ENCODE results near the gene TBL1XR1. TPM values are rescaled to one million over a fixed set of nuclear protein-coding genes. Genes with fewer than 3 reads are reported as not detected.

Gene TBL1XR1
- total RNA-seq, 1 experiment from 2014 or later = 175 TPM

DNA sequence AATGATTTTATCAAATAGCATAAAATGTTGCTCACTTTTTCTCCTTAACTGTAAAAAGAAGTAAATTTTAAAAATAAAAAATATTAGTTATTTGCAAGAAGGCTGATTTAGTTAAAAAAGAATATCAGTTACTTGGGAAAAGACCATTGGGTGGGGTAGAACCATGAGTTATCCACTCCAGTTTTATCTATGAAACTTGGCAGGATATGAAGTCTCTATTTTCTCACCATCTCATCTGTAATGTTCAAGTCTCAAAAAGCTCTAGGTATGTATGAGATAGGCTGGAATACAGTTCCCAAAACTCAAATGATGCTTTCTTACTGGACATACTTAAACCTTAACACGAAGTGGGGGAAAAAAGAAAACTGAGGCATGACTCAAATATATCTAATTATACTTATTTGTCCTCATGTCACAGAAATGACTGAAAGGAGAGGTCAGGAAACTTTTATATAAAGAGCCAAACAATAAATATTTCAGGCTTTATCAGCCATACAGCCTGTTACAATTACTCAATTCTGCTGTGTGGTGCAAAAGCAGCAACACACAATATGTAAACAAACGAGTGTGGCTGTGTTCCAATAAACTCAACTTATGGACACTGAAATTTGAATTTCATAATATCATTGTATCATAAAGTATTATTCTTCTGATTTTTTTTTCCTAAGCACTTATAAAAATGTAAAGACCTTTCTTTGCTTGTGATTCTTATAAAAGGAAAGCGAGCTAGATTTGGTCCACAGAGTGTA is 131.8 kb downstream of the TBL1XR1 start:
- Histone ChIP-seq H3K4me2 (ENCODE audit: insufficient read depth, insufficient read length, low read length) (no peak overlapping the region), H4K20me1 (ENCODE audit: control insufficient read depth, insufficient read depth, insufficient read length) (no peaks in the 10 kb centered on the region), H2BK120ac (ENCODE audit: low read depth, low read length, poor library complexity, severe bottlenecking) (no peak overlapping the region), H3K4ac (ENCODE audit: low read depth, low read length) (no peak overlapping the region), H4K8ac (replicated peaks; ENCODE audit: insufficient read length, low read depth, low read length) (no peak overlapping the region), H3K27me3 (ENCODE audit: insufficient read depth, low read length) (no peaks in the 10 kb centered on the region), H3K79me2 (ENCODE audit: insufficient read depth, low read length) (peaks cover 13% of the 10 kb centered on the region; the same call in 1 of the 2 replicates), H3K9ac (ENCODE audit: extremely low read depth, insufficient read length, low read length) (no peak overlapping the region), H2AK5ac (ENCODE audit: insufficient read length, low read length) (no peak overlapping the region), H2BK5ac (ENCODE audit: insufficient read length, low read length) (no peak overlapping the region), H2BK15ac (ENCODE audit: low read depth, low read length) (no peak overlapping the region), H3T11ph (ENCODE audit: low read length) (no peak overlapping the region), H4K5ac (ENCODE audit: insufficient read length, low read depth, low read length) (no peak overlapping the region), H3K27ac (ENCODE audit: insufficient read length, low read depth, low read length) (no peak overlapping the region), H3K79me1 (ENCODE audit: insufficient read depth, low read depth, low read length, poor library complexity, severe bottlenecking) (peaks cover 6% of the 10 kb centered on the region), H3K14ac (ENCODE audit: insufficient read depth, low read length) (no peak overlapping the region), H4K91ac (ENCODE audit: insufficient read length, low read depth, low read length) (no peak overlapping the region), H3K18ac (ENCODE audit: insufficient read length, low read depth, low read length) (no peak overlapping the region), H2BK12ac (ENCODE audit: insufficient read length, low read depth, low read length) (no peak overlapping the region), H3K9me3 (ENCODE audit: control insufficient read depth, low read depth, low read length) (no peaks in the 10 kb centered on the region), H3K23me2 (ENCODE audit: insufficient read length, low read depth, low read length, poor library complexity, severe bottlenecking) (no peaks in the 10 kb centered on the region), H3K23ac (ENCODE audit: insufficient read length, low read depth, low read length) (no peak overlapping the region), H2BK20ac (ENCODE audit: low read depth, low read length, poor library complexity, severe bottlenecking) (no peak overlapping the region), H3K56ac (ENCODE audit: insufficient read length, low read depth, low read length) (no peak overlapping the region), H2AFZ (ENCODE audit: low read length) (no peak overlapping the region), H3K4me1 (ENCODE audit: insufficient read depth, low read length) (no peaks in the 10 kb centered on the region)
- no peak for DNase-seq
- H3K9me3 Mint-ChIP-seq = no peaks in the 10 kb centered on the region
- TF ChIP-seq, protein P1, sequence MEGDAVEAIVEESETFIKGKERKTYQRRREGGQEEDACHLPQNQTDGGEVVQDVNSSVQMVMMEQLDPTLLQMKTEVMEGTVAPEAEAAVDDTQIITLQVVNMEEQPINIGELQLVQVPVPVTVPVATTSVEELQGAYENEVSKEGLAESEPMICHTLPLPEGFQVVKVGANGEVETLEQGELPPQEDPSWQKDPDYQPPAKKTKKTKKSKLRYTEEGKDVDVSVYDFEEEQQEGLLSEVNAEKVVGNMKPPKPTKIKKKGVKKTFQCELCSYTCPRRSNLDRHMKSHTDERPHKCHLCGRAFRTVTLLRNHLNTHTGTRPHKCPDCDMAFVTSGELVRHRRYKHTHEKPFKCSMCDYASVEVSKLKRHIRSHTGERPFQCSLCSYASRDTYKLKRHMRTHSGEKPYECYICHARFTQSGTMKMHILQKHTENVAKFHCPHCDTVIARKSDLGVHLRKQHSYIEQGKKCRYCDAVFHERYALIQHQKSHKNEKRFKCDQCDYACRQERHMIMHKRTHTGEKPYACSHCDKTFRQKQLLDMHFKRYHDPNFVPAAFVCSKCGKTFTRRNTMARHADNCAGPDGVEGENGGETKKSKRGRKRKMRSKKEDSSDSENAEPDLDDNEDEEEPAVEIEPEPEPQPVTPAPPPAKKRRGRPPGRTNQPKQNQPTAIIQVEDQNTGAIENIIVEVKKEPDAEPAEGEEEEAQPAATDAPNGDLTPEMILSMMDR (conservative IDR thresholded peaks at IDR 0.05) = no peak
- no peaks in the 10 kb centered on the region; a peak in 1 of 7 replicates for H3K36me3 Mint-ChIP-seq (ENCODE audit: insufficient read depth in 1 of 3, low read depth in 3 of 3)
- H3K27me3 Mint-ChIP-seq (ENCODE audit: low read depth) = no peaks in the 10 kb centered on the region
- H3K4me3 Mint-ChIP-seq = no peak overlapping the region
- peaks cover 11 to 16% of the 10 kb centered on the region in 2 experiments; a peak in 3 of 4 replicates for H3K4me1 Mint-ChIP-seq
- no CpG with 5 or more reads among the region's 3 CpGs for WGBS (ENCODE audit: extremely low coverage, insufficient read length, low lambda C conversion rate)
- H3K27ac Mint-ChIP-seq = peak overlapping the region in 1 of 3 experiments; percentile 58; a peak in 1 of 7 replicates

Measured in H9 (cell line).